Adrenal gland (tissue), 5 donors: ENCODE data around the gene SLC35B1.

Experiments used
- CTCF ChIP-seq, 6 experiments: fragments of 450-650 bp in 4 of 6; fragments of 200-600 bp in 2 of 6; sonication (generic) in 1 of 6; IDR thresholded peaks; 1 replicate in 5 of 6; 2 replicates in 1 of 6; pipeline versions ENCODE4 v1.5.1 to v1.8.0; 2016 to 2021; ENCODE audit warnings: antibody characterized with exemption in 6 of 6, mild to moderate bottlenecking in 2 of 6, moderate library complexity in 1 of 6
- POLR2A ChIP-seq, 2 donors: fragments of 450-650 bp; IDR thresholded peaks; one replicate each; pipeline ENCODE4 v1.6.1; 2017; ENCODE audit warnings: antibody characterized with exemption in 2 of 2, mild to moderate bottlenecking in 2 of 2, moderate library complexity in 1 of 2
- donor health status: DM: no; HTN: no; CAD: no.

GRCh38 chr17:49677134-49677932 lies 30.4 kb downstream of the SLC35B1 start:
- TF ChIP-seq POLR2A (IDR thresholded peaks at IDR 0.05), result no peak
- no peak for TF ChIP-seq CTCF (IDR thresholded peaks at IDR 0.05)
